HepG2 (cell line): ENCODE data around the gene TASL. TPM values are rescaled to one million over a fixed set of nuclear protein-coding genes. Genes with fewer than 3 reads are reported as not detected.

Experiments used
- ATAC-seq: fragments of 200-7000 bp; cut with Tn5 transposase; 3 replicates; pipeline ENCODE4 v1.9.1; 2020; ENCODE audit warnings: mild to moderate bottlenecking, moderate library complexity
- BruUV-seq: library from RNA; stranded (reverse); fragments of 400-500 nt; replicated peaks from 2 replicates; lab custom pipeline; 2021; lab: Mats Ljungman, UMichigan
- CTCF ChIA-PET: fragments of 300-600 bp; formaldehyde crosslinking; extraction: SDS; loops from one replicate; lab custom pipeline; 2021; ENCODE audit warnings: low total read pairs, inconsistent platforms, low intra/inter-chr PET ratio; lab: Yijun Ruan, JAX
- POLR2A ChIA-PET: fragments of 350-600 bp; sonication (Branson Sonifier 250); formaldehyde crosslinking; loops from one replicate; lab custom pipeline; 2020; ENCODE audit warnings: antibody characterized with exemption, inconsistent platforms; lab: Yijun Ruan, JAX
- DNase-seq: peaks from one replicate; pipeline ENCODE4 v3.0.0-alpha.2; 2015; ENCODE audit warnings: low spot score
- FAIRE-seq: peaks from 3 replicates; lab custom pipeline; 2011; peaks lifted over from hg19 to GRCh38; lab: Jason Lieb, UNC
- H2AFZ ChIP-seq: one replicate; pipeline ENCODE4 v1.6.1; 2011; ENCODE audit warnings: low read length, inconsistent platforms
- H3K27ac ChIP-seq: fragments of 300-600 bp; 3 replicates; pipeline ENCODE4 v1.8.0; 2011; ENCODE audit warnings: mixed run types, mild to moderate bottlenecking, mixed read lengths, low read length, inconsistent platforms; ENCODE audit not compliant: insufficient read depth; ENCODE audit errors: extremely low read length
- H3K27me3 ChIP-seq, 2 experiments: fragments of 200-600 bp in 1 of 2; 2 replicates in 1 of 2; 3 replicates in 1 of 2; pipeline versions ENCODE4 v1.6.0 to v1.8.0; 2011; ENCODE audit warnings: low read length in 2 of 2, mild to moderate bottlenecking in 2 of 2, moderate library complexity in 2 of 2, inconsistent platforms in 1 of 2; ENCODE audit not compliant: insufficient read depth in 2 of 2, control insufficient read depth in 1 of 2
- H3K36me3 ChIP-seq, 2 experiments: fragments of 200-600 bp in 1 of 2; replicated peaks in 1 of 2; 2 replicates in 1 of 2; 3 replicates in 1 of 2; pipeline versions ENCODE4 v1.5.1 to v1.8.0; 2011; ENCODE audit warnings: low read length in 2 of 2, inconsistent platforms in 1 of 2; ENCODE audit not compliant: insufficient read depth in 2 of 2, control insufficient read depth in 1 of 2
- H3K4me1 ChIP-seq: 2 replicates; pipeline ENCODE4 v1.5.1; 2012; ENCODE audit warnings: low read length, inconsistent platforms; ENCODE audit not compliant: insufficient read depth
- H3K4me2 ChIP-seq: 2 replicates; pipeline ENCODE4 v1.6.0; 2011; ENCODE audit warnings: low read depth, low read length, inconsistent platforms
- H3K4me3 ChIP-seq, 3 experiments: fragments of 200-600 bp in 1 of 3; sonication (generic), shearing (Covaris generic) in 1 of 3; replicated peaks in 1 of 3; 2 replicates each; pipeline ENCODE4 v1.5.1; 2011 to 2016; ENCODE audit warnings: low read length in 3 of 3, inconsistent platforms in 2 of 3, low read depth in 2 of 3, mild to moderate bottlenecking in 2 of 3, control low read depth in 1 of 3, mixed read lengths in 1 of 3; ENCODE audit not compliant: insufficient read depth in 1 of 3
- H3K79me2 ChIP-seq: one replicate; pipeline ENCODE4 v1.6.1; 2011; ENCODE audit warnings: low read length, inconsistent platforms; ENCODE audit not compliant: insufficient read depth
- H3K9ac ChIP-seq: 2 replicates; pipeline ENCODE4 v1.6.0; 2011; ENCODE audit warnings: mild to moderate bottlenecking, low read depth, low read length, inconsistent platforms; ENCODE audit not compliant: insufficient read depth
- H3K9me3 ChIP-seq: 2 replicates; pipeline ENCODE4 v1.5.1; 2012; ENCODE audit warnings: mild to moderate bottlenecking, low read length
- H4K20me1 ChIP-seq: 2 replicates; pipeline ENCODE4 v1.6.0; 2011; ENCODE audit warnings: inconsistent platforms, mild to moderate bottlenecking, low read length, moderate library complexity; ENCODE audit not compliant: insufficient read depth
- ETV6 ChIP-seq: sonication (generic); formaldehyde crosslinking; conservative IDR thresholded peaks from 2 replicates; pipeline ENCODE4 v1.4.0; 2020; ENCODE audit warnings: missing genetic modification reagents
- JARID2 ChIP-seq: sonication (generic); formaldehyde crosslinking; IDR thresholded peaks from 2 replicates; pipeline ENCODE4 v1.8.1; 2023; ENCODE audit warnings: missing genetic modification reagents, inconsistent platforms; ENCODE audit not compliant: insufficient replicate concordance
- KAT2B ChIP-seq: fragments of 150-350 bp; IDR thresholded peaks from 2 replicates; pipeline ENCODE4 v1.6.1; 2014; ENCODE audit warnings: low read depth, low read length, borderline replicate concordance
- POLR2AphosphoS2 ChIP-seq: IDR thresholded peaks from 2 replicates; pipeline ENCODE4 v1.6.1; 2011; ENCODE audit warnings: low read depth, low read length, improper control_type of control experiment
- ZNF326 ChIP-seq: sonication (generic); formaldehyde crosslinking; IDR thresholded peaks from 2 replicates; pipeline ENCODE4 v1.4.0; 2020; ENCODE audit warnings: missing genetic modification reagents, borderline replicate concordance
- ZNF382 ChIP-seq: sonication (generic); formaldehyde crosslinking; IDR thresholded peaks from 2 replicates; pipeline ENCODE4 v1.5.0; 2020; ENCODE audit warnings: missing genetic modification reagents, mild to moderate bottlenecking, borderline replicate concordance
- ZNF83 ChIP-seq: sonication (generic); formaldehyde crosslinking; IDR thresholded peaks from 2 replicates; pipeline ENCODE4 v1.4.0; 2020; ENCODE audit warnings: missing genetic modification reagents, mild to moderate bottlenecking, borderline replicate concordance
- WGBS: methylation state at CpG from one replicate; pipeline ENCODE4 v1.1.6; 2017; ENCODE audit warnings: low lambda C conversion rate; 5-methylcytosine and 5-hydroxymethylcytosine counted together
- in situ Hi-C: cut with HindIII; loops from 2 replicates; pipeline ENCODE4 v1.10.0; 2017; ENCODE audit warnings: low pct_unique_long_range_greater_than_20kb; ENCODE audit not compliant: extremely low pct_ligation_motif_present
- intact Hi-C: fragments of 100-400 bp; cut with micrococcal nuclease; formaldehyde crosslinking; loops from one replicate; pipeline ENCODE4 v1.10.0; 2022; ENCODE audit not compliant: unreplicated experiment
- polyA plus RNA-seq, 8 experiments: library from polyadenylated mRNA; depleted of rRNA in 3 of 8; stranded (reverse) in 7 of 8; unstranded in 1 of 8; fragments of >200 nt; fragmentation: Illumina TruSeq in 4 of 8; extraction: Trizol in 4 of 8; gene quantifications; 2 replicates each; pipeline versions ENCODE4 v1.2.1 to v1.2.3, GENCODE V29; 2011 to 2016; ENCODE audit warnings: low read depth in 4 of 8, missing spikeins in 1 of 8, mixed read lengths in 1 of 8; ENCODE audit not compliant: insufficient read depth in 1 of 8
- total RNA-seq, 5 experiments: library from RNA; depleted of rRNA; stranded (reverse); fragments of >200 nt; fragmentation: Illumina TruSeq; extraction: Trizol; gene quantifications; 2 replicates each; pipeline ENCODE4 v1.2.3, GENCODE V29; 2016; ENCODE audit warnings: low read depth in 1 of 5

The TASL gene
- total and polyA plus RNA-seq, 2 of the 13 experiments (the other 11 are each of a cell fraction or from before 2014, with no cell fraction given): not detected

DNA sequence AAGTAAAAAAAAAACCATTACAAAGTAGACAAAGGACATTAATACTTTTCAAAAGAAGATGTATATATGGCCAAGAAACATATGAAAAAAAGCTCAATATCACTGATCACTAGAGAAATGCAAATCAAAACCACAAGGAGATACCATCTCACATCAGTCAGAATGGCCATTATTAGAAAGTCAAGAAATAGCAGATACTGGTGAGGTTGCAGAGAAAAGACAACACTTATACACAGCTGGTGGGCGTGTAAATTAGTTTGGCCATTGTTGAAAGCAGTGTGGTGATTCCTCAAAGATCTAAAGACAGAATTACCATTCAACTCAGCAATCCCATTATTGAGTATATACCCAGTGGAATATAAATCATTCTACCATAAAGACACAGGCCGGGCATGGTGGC is 39.3 kb downstream of the TASL start:
- H3K27me3 ChIP-seq: no peaks in the 10 kb centered on the region
- ATAC-seq: no peak
- in situ Hi-C loops: no loop called here
- no peak overlapping the region for H2AFZ ChIP-seq
- ChIA-PET POLR2A (no interaction called here), CTCF (no interaction called here)
- FAIRE-seq: no peak
- TF ChIP-seq ZNF83 (CRISPR knock-in tag): no peak
- TF ChIP-seq ZNF326: no peak
- TF ChIP-seq JARID2: no peak
- no peak for TF ChIP-seq KAT2B
- no peak for TF ChIP-seq POLR2AphosphoS2
- TF ChIP-seq ETV6: no peak
- H3K4me3 ChIP-seq: no peak overlapping the region
- WGBS: 4% methylated on average over 2 of the region's 2 CpGs
- no peaks in the 10 kb centered on the region for H3K9me3 ChIP-seq
- DNase-seq: no peak
- no peaks in the 10 kb centered on the region for H3K4me1 ChIP-seq
- no peak overlapping the region for H3K9ac ChIP-seq
- H3K36me3 ChIP-seq: no peaks in the 10 kb centered on the region
- intact Hi-C loops: no loop called here
- H3K4me2 ChIP-seq: no peak overlapping the region
- H3K79me2 ChIP-seq: no peaks in the 10 kb centered on the region
- no peaks in the 10 kb centered on the region for H4K20me1 ChIP-seq
- no TSS peak for BruUV-seq
- no peak overlapping the region for H3K27ac ChIP-seq

DNA sequence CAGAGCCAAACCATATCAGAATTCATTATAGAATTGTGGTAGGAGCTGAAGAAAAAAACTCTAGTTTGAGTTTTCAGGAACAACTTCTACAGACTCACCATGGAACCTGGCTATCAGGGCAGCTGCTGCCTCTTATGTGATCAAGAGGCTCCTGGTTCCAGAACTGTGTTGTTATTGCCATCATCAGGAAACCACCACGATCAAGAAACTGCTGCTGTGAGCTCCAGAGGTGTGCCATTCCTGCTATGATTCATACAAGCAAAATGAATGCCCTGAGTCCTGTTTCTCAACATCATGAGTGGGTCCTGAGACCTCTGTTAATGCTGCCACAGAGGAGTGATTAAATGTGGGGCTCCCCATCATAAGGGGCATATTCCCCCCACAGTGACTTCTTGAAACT is 43.7 kb downstream of the TASL start:
- Histone ChIP-seq H3K4me2 (no peak overlapping the region), H3K4me3 (no peak overlapping the region), H4K20me1 (no peaks in the 10 kb centered on the region), H3K27ac (no peak overlapping the region), H3K27me3 (no peaks in the 10 kb centered on the region), H2AFZ (no peak overlapping the region), H3K9ac (no peak overlapping the region)
- no peak for FAIRE-seq
- BruUV-seq: no TSS peak
- intact Hi-C loops: no loop called here
- no peak for ATAC-seq
- TF ChIP-seq ZNF382 (CRISPR knock-in tag): no peak
- TF ChIP-seq, all 625 proteins: peak for 0
- in situ Hi-C loops: no loop called here
- ChIA-PET POLR2A (interaction anchor here (0.6 kb wide), 1 partner anchor 355 kb away, joined by 3 read pairs; the partner anchor contains the start of gene TAB3), CTCF (no interaction called here)
- DNase-seq: no peak
- H3K36me3 ChIP-seq: no peaks in the 10 kb centered on the region
- H3K4me1 ChIP-seq: no peaks in the 10 kb centered on the region
- no peaks in the 10 kb centered on the region for H3K9me3 ChIP-seq
- H3K79me2 ChIP-seq: no peaks in the 10 kb centered on the region
- no CpG with 5 or more reads among the region's 1 CpG for WGBS
